Epithelial cell of esophagus (primary cell): ENCODE data around the gene UBALD1.

Source experiments
- DNase-seq: peaks from one replicate; pipeline ENCODE4 v3.0.0; 2010; ENCODE audit warnings: low read depth
- H3K4me3 ChIP-seq: 2 replicates; pipeline ENCODE4 v1.5.1; 2011; ENCODE audit warnings: mild to moderate bottlenecking, low read length, control low read depth
- CTCF ChIP-seq: IDR thresholded peaks from 2 replicates; pipeline ENCODE4 v1.5.1; 2011; ENCODE audit warnings: low read depth, mild to moderate bottlenecking, low read length, control low read depth, inconsistent platforms; ENCODE audit not compliant: insufficient read depth; ENCODE audit errors: missing control alignments

The UBALD1 gene

GRCh38 chr16:4624827-4625559 lies 10.3 kb upstream of the UBALD1 start:
- DNase-seq: peak; percentile 45
- no peak for TF ChIP-seq CTCF
- peak overlapping the region; percentile 84 for H3K4me3 ChIP-seq

GRCh38 chr16:4624015-4624826 lies 9.5 kb upstream of the UBALD1 start, which contains the start of gene MGRN1:
Gene MGRN1, plus strand, starts transcription at chr16:4624826. Its CDS starts 135 bp downstream, at chr16:4624961.
- DNase-seq: peak; percentile 98
- peak; percentile 95 for TF ChIP-seq CTCF
- peak within 1 kb of the TSS; percentile 84 for H3K4me3 ChIP-seq

GRCh38 chr16:4623593-4623992 lies 8.9 kb upstream of the UBALD1 start:
- no peak overlapping the region for H3K4me3 ChIP-seq
- DNase-seq: no peak
- TF ChIP-seq CTCF: no peak

- no peak for TF ChIP-seq CTCF
- DNase-seq: peak; percentile 62
- H3K4me3 ChIP-seq: no peak overlapping the region
These were observed 4.1 kb upstream of the UBALD1 start for GRCh38 chr16:4618645-4619418.

- no peak overlapping the region for H3K4me3 ChIP-seq
- no peak for TF ChIP-seq CTCF
- DNase-seq: no peak
These were observed 3.2 kb upstream of the UBALD1 start for GRCh38 chr16:4617880-4618279.

GRCh38 chr16:4616047-4616811 lies 1.5 kb upstream of the UBALD1 start:
- peak; percentile 100 for DNase-seq
- H3K4me3 ChIP-seq: peak overlapping the region; percentile 74
- TF ChIP-seq CTCF: peak; percentile 18
